ENCODE measurements around the gene RTN4. TPM values are rescaled to one million over a fixed set of nuclear protein-coding genes. Genes with fewer than 3 reads are reported as not detected.
A peak's percentile ranks its signal among the peaks of the same experiment; 100 is the strongest.

RTN4 gene
- total and polyA plus RNA-seq, 4 donors: 125 to 357 (median 237) TPM

DNA sequence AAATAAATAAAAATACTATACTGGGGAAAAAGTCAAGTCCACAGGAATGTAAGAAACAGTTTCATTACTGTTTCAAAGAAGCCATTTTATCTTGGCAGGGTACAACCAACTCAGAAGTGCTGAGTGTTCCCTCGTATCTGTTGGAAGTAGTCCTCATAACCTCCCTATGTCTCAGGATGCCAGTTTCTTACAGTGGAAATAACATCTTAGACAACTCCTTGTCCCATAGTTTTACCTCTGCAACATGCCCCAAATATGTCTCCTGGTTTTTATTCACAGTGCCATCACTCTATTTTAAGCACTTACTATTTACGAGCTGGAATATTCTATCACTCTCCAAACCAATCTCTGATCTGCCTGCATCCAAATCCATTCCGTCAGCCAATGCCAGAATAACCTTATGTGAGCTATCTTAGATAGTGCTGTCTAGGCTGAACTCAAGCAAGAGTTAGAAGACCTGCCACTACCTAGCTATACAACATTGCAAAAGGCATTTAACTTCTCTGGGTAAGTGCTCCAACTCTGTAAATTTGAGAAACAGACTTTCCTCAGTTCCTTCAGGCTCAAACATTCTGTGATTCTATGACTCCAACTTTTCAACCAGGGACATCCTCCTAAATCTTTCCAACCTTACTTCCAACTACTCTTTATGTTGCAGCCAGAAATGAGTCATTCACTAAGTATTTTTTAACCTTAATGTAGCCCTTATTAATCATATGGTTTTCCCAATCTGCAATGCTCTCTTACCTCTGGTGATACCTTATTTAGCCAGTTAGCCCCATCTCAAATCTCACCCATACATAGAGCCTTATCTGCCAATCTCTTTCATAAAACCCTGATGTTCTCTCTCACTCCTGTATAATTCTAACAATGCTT is 66.7 kb downstream of the RTN4 start:
- Histone ChIP-seq H3K9me3 (ENCODE audit: control insufficient read depth, low read length) (no peaks in the 10 kb centered on the region), H3K4me3 (ENCODE audit: low read length in 2 of 2) (no peak overlapping the region), H3K27me3 (ENCODE audit: control insufficient read depth in 1 of 2, insufficient read depth in 2 of 2, low read length in 1 of 2) (no peaks in the 10 kb centered on the region), H3K36me3 (ENCODE audit: control insufficient read depth in 1 of 2, insufficient read depth in 2 of 2, low read length in 1 of 2) (peaks cover 0 to 2% of the 10 kb centered on the region in 2 donors), H3K4me1 (ENCODE audit: control insufficient read depth in 1 of 2, insufficient read depth in 2 of 2, low read length in 2 of 2) (peaks cover 3 to 6% of the 10 kb centered on the region in 2 donors), H3K27ac (ENCODE audit: low read depth in 1 of 2, low read length in 2 of 2) (peak overlapping the region in 1 of 2 donors; percentile 28)
- no peak for ATAC-seq (ENCODE audit: low FRiP score)
- DNase-seq: no peak
- 8 to 9% methylated on average over 3 of the region's 3 CpGs for WGBS, 2 donors
- intact Hi-C loops (cut with DNase I): no loop called here

DNA sequence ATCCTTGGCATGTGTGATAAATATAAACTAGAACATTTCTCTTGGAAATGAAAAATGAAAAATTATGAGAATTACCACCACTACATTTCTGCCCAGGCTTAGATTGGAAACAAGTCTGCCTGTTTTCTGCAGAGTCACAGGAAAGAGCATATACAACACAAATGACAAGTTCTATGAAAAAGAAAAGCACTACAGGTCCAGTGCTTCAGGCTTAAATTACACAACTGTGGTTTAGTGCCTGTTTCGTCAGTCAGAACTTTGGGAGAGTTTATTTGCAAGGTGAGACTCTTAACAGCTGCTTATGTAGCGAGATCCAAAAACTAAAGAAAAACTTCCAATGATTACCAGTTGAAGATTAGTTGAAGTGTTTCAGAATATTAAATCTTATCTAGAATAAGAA is 68.9 kb downstream of the RTN4 start:
- H3K27me3 ChIP-seq (ENCODE audit: control insufficient read depth in 1 of 2, insufficient read depth in 2 of 2, low read length in 1 of 2): no peaks in the 10 kb centered on the region
- 67 to 68% methylated on average over 2 of the region's 2 CpGs for WGBS, 2 donors
- intact Hi-C loops (cut with DNase I): no loop called here
- H3K4me3 ChIP-seq (ENCODE audit: low read length in 2 of 2): no peak overlapping the region
- DNase-seq (no peak), ATAC-seq (ENCODE audit: low FRiP score) (no peak)
- H3K4me1 ChIP-seq (ENCODE audit: control insufficient read depth in 1 of 2, insufficient read depth in 2 of 2, low read length in 2 of 2): peaks cover 4 to 11% of the 10 kb centered on the region in 2 donors
- no peaks in the 10 kb centered on the region for H3K36me3 ChIP-seq (ENCODE audit: control insufficient read depth in 1 of 2, insufficient read depth in 2 of 2, low read length in 1 of 2)
- H3K9me3 ChIP-seq (ENCODE audit: control insufficient read depth, low read length): no peaks in the 10 kb centered on the region
- H3K27ac ChIP-seq (ENCODE audit: low read depth in 1 of 2, low read length in 2 of 2): no peak overlapping the region

DNA sequence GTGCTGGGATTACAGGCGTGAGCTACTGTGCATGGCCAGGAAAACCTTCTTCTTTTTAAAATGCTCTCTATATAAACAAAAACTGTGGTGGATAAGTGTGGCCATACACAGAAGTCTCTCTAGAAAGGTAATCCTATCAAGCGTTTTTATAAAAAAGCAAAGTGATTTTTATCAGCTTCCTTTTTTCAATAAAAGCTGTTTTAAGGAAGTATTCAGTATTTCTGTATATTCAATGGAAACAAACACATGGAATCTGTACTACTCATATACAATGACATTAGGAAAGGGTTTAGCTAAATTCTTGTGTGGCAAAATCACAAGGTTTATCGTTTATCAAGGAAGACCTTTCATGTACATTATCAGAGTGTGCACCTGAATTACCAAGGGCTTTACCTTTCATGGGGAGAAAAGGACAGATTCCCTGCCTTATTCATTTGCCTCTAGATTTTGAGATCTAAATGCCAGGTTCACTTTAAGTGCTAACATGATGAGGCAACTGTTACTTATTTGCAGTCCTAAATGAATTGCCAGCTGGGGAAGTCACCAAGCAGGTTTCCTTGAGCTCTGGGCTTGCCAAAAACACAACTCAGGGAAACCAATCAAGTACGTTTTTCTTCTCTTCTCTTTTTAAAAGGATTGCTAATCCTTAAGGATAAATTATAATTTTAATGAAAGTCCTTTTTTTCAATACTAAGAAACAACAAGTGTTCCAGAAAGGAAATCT is 70.8 kb downstream of the RTN4 start:
- no peak overlapping the region for H3K4me3 ChIP-seq (ENCODE audit: low read length in 2 of 2)
- 54 to 56% methylated on average over 4 of the region's 4 CpGs for WGBS, 2 donors
- DNase-seq (no peak), ATAC-seq (ENCODE audit: low FRiP score) (no peak)
- no peaks in the 10 kb centered on the region for H3K9me3 ChIP-seq (ENCODE audit: control insufficient read depth, low read length)
- intact Hi-C loops (cut with DNase I): loop anchor here in 1 of 2 donors (5.0 kb wide), 1 partner anchor 38 kb away; no protein-coding TSS in a partner anchor
- H3K27me3 ChIP-seq (ENCODE audit: control insufficient read depth in 1 of 2, insufficient read depth in 2 of 2, low read length in 1 of 2): no peaks in the 10 kb centered on the region
- H3K4me1 ChIP-seq (ENCODE audit: control insufficient read depth in 1 of 2, insufficient read depth in 2 of 2, low read length in 2 of 2): peaks cover 6 to 15% of the 10 kb centered on the region in 2 donors
- no peaks in the 10 kb centered on the region for H3K36me3 ChIP-seq (ENCODE audit: control insufficient read depth in 1 of 2, insufficient read depth in 2 of 2, low read length in 1 of 2)
- no peak overlapping the region for H3K27ac ChIP-seq (ENCODE audit: low read depth in 1 of 2, low read length in 2 of 2)

DNA sequence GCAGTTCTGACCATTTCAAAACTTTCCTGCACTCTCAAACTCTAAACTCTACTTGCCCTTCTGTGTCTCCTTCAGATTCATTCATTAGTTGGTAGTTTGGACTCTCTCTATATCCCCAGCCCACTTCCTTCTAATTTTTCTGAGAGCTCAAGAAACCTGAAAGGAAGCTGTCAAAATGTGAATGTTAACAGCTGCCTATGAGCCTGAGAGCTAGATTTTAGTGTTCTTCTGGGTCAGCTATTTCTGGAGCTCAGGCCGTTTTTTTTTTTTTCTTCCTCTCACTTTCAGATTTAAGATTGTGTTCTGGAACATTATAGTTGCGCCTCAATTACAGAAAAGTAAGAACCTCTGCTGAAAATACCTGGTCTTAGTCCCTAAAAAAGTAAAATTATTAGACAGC is 73.1 kb downstream of the RTN4 start:
- H3K27me3 ChIP-seq (ENCODE audit: control insufficient read depth in 1 of 2, insufficient read depth in 2 of 2, low read length in 1 of 2): no peaks in the 10 kb centered on the region
- intact Hi-C loops (cut with DNase I): loop anchor here in 1 of 2 donors (5.0 kb wide), 1 partner anchor 40 kb away; no protein-coding TSS in a partner anchor
- H3K4me1 ChIP-seq (ENCODE audit: control insufficient read depth in 1 of 2, insufficient read depth in 2 of 2, low read length in 2 of 2): peaks cover 2 to 24% of the 10 kb centered on the region in 2 donors
- H3K27ac ChIP-seq (ENCODE audit: low read depth in 1 of 2, low read length in 2 of 2): no peak overlapping the region
- DNase-seq (no peak), ATAC-seq (ENCODE audit: low FRiP score) (no peak)
- H3K4me3 ChIP-seq (ENCODE audit: low read length in 2 of 2): peak overlapping the region in 1 of 2 donors; percentile 8
- 11 to 13% methylated on average over 2 of the region's 2 CpGs for WGBS, 2 donors
- no peaks in the 10 kb centered on the region for H3K9me3 ChIP-seq (ENCODE audit: control insufficient read depth, low read length)
- no peaks in the 10 kb centered on the region for H3K36me3 ChIP-seq (ENCODE audit: control insufficient read depth in 1 of 2, insufficient read depth in 2 of 2, low read length in 1 of 2)

DNA sequence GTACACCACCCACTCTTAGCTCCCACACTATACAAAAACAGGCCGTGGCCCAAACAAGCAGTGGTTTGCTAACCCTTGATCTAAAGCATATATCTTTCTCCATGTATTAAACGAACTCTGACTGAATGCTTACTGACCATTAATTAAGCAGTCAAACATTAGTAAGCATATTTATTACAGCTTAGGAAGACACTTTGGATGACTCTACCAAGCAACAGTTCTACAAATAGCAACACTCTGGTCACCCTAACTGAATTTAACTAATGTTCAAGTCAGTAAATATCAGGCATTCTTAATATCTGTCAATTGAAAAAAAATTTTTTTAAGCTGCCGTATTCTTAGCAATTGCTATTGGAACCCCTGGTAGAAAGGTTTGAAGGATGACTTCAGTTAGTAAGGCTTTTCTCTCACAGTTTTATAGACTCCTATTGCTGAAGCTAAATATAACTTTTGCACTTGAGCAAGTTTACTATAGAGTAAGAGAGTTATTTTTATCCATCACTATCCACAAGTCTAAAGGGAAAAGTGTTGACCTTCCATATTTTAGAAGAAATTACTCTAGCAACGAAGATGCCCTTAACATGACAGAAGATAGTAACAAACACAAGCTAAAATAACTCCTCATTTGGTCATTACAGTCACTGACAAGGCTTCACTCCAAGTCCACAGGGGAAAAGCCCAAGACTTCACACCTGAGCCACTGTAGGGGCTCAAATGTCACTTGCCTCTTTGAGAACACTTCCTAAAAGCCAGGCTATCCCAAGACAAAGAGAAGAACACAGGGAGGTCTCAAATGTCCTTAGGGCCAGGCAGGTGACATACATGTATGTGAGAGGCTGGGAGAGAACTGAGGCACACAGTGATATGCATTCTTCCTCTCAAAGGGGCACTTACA is 74.4 kb downstream of the RTN4 start:
- H3K36me3 ChIP-seq (ENCODE audit: control insufficient read depth in 1 of 2, insufficient read depth in 2 of 2, low read length in 1 of 2): no peaks in the 10 kb centered on the region
- ATAC-seq (ENCODE audit: low FRiP score) (no peak), DNase-seq (no peak)
- H3K9me3 ChIP-seq (ENCODE audit: control insufficient read depth, low read length): no peaks in the 10 kb centered on the region
- no peaks in the 10 kb centered on the region for H3K27me3 ChIP-seq (ENCODE audit: control insufficient read depth in 1 of 2, insufficient read depth in 2 of 2, low read length in 1 of 2)
- intact Hi-C loops (cut with DNase I): loop anchor here in 1 of 2 donors (5.0 kb wide), 1 partner anchor 41 kb away; no protein-coding TSS in a partner anchor
- H3K4me1 ChIP-seq (ENCODE audit: control insufficient read depth in 1 of 2, insufficient read depth in 2 of 2, low read length in 2 of 2): peaks cover 2 to 24% of the 10 kb centered on the region in 2 donors
- peak overlapping the region in 1 of 2 donors; percentile 9 for H3K27ac ChIP-seq (ENCODE audit: low read depth in 1 of 2, low read length in 2 of 2)
- 33 to 34% methylated on average over 4 of the region's 4 CpGs for WGBS, 2 donors
- H3K4me3 ChIP-seq (ENCODE audit: low read length in 2 of 2): no peak overlapping the region

DNA sequence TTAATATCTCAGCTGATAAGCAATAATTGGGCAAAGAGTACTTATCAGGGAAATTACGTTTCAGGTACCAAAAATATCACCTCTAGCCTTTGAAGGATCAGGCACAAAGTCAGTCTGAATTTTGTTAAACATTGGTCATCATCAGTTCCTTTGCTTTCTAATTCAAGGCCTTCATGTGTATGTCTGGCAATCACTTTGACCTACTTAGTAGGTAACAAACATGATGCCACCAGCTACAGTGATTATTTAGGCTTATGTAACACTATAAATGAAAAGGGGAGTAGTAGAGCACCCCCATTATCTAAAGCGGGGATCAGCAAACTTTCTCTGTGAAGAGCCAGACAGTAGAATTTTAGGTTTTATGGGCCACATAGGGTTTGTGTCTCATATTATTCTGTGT is 75.1 kb downstream of the RTN4 start:
- 63 to 66% methylated on average over 2 of the region's 2 CpGs for WGBS, 2 donors
- ATAC-seq (ENCODE audit: low FRiP score): no peak

DNA sequence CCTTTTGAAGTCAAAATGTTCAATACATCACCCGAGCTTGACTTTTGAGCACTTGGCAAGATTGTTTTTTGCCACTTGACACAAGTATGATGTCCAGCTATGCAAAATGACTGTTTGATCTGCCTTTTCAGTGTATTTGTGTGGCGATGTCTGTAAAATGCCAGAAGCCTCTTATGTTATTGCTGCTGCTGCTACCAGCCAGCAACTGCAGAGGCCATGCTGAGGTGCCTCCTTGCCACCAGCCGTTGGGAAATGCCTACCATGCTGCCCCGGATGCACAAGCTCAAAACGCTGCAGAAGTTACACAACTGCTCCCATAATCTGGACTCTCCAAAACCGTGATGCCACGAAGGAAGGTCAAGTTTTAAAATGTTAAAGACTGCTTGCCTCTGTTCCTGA is 80.3 kb downstream of the RTN4 start:
- Histone ChIP-seq H3K4me1 (ENCODE audit: control insufficient read depth in 1 of 2, insufficient read depth in 2 of 2, low read length in 2 of 2) (peaks cover 0 to 9% of the 10 kb centered on the region in 2 donors), H3K4me3 (ENCODE audit: low read length in 2 of 2) (no peak overlapping the region), H3K36me3 (ENCODE audit: control insufficient read depth in 1 of 2, insufficient read depth in 2 of 2, low read length in 1 of 2) (no peaks in the 10 kb centered on the region)

More for the DNA sequence above, 75.1 kb downstream of the RTN4 start:
- Histone ChIP-seq H3K36me3 (ENCODE audit: control insufficient read depth in 1 of 2, insufficient read depth in 2 of 2, low read length in 1 of 2) (no peaks in the 10 kb centered on the region), H3K27me3 (ENCODE audit: control insufficient read depth in 1 of 2, insufficient read depth in 2 of 2, low read length in 1 of 2) (no peaks in the 10 kb centered on the region), H3K4me3 (ENCODE audit: low read length in 2 of 2) (no peak overlapping the region), H3K4me1 (ENCODE audit: control insufficient read depth in 1 of 2, insufficient read depth in 2 of 2, low read length in 2 of 2) (peaks cover 2 to 21% of the 10 kb centered on the region in 2 donors), H3K9me3 (ENCODE audit: control insufficient read depth, low read length) (no peaks in the 10 kb centered on the region), H3K27ac (ENCODE audit: low read depth in 1 of 2, low read length in 2 of 2) (no peak overlapping the region)
- DNase-seq: no peak
- intact Hi-C loops (cut with DNase I): loop anchor here in 1 of 2 donors (5.0 kb wide), 1 partner anchor 42 kb away; no protein-coding TSS in a partner anchor

DNA sequence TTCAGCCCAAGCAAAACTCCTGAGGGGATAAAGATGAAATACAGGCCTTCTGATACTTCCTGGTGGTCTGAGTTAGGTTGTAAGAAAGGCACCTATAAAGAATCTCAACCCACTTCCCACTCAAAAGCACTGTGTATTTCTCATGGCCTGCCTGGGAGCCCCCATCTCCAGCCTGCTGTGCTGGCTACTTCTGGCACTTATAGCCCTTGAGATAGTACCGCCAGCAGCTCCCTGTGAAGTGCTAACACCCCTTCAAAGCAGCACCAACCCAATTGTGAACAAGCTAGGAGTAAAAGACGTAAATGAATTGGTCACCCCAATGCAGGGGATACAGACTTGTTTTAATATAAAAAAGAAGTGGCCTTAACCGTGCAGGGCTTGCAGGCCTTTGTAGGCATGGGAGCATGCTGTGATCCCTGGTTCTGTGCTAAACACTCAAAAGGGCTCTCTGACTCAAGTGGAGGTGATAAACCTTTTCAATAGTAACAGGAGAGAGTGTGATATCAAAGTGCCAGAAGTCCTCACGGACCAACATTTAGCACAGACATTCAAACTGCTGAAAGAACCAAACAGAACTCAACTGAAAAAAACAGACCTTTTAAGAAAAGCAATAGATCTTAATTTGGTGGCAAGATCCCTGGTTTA is 80.8 kb downstream of the RTN4 start:
- intact Hi-C loops (cut with DNase I): no loop called here

More for the DNA sequence above, 80.3 kb downstream of the RTN4 start:
- intact Hi-C loops (cut with DNase I): no loop called here
- DNase-seq: no peak
- ATAC-seq (ENCODE audit: low FRiP score): no peak
- H3K27me3 ChIP-seq (ENCODE audit: control insufficient read depth in 1 of 2, insufficient read depth in 2 of 2, low read length in 1 of 2): no peaks in the 10 kb centered on the region
- H3K27ac ChIP-seq (ENCODE audit: low read depth in 1 of 2, low read length in 2 of 2): no peak overlapping the region
- no peaks in the 10 kb centered on the region for H3K9me3 ChIP-seq (ENCODE audit: control insufficient read depth, low read length)
- WGBS, 2 donors: 83 to 87% methylated on average over 7 of the region's 7 CpGs

More for the DNA sequence above, 80.8 kb downstream of the RTN4 start:
- no peak for ATAC-seq (ENCODE audit: low FRiP score)
- Histone ChIP-seq H3K4me3 (ENCODE audit: low read length in 2 of 2) (no peak overlapping the region), H3K4me1 (ENCODE audit: control insufficient read depth in 1 of 2, insufficient read depth in 2 of 2, low read length in 2 of 2) (peaks cover 0 to 8% of the 10 kb centered on the region in 2 donors), H3K36me3 (ENCODE audit: control insufficient read depth in 1 of 2, insufficient read depth in 2 of 2, low read length in 1 of 2) (no peaks in the 10 kb centered on the region), H3K27ac (ENCODE audit: low read depth in 1 of 2, low read length in 2 of 2) (no peak overlapping the region), H3K9me3 (ENCODE audit: control insufficient read depth, low read length) (no peaks in the 10 kb centered on the region), H3K27me3 (ENCODE audit: control insufficient read depth in 1 of 2, insufficient read depth in 2 of 2, low read length in 1 of 2) (no peaks in the 10 kb centered on the region)
- 78 to 81% methylated on average over 4 of the region's 4 CpGs for WGBS, 2 donors
- DNase-seq: no peak

Data from aorta (tissue), 5 donors.